ENCODE measurements around the gene MAPK8IP1.
"Not testable (repeated sequence)": the region's sequence is repeated elsewhere in the genome, so short reads cannot be mapped to it uniquely, and the experiment has no call there.

Gene MAPK8IP1

GRCh38 chr11:45900916-45901617 is 15.6 kb downstream of the MAPK8IP1 start:
- no peak for TF ChIP-seq CTCF (conservative IDR thresholded peaks at IDR 0.05)
- peak overlapping the region; percentile 77; the same call in 1 of the 2 replicates for H3K27ac ChIP-seq

GRCh38 chr11:45901626-45902025 is 16.2 kb downstream of the MAPK8IP1 start:
- H3K27ac ChIP-seq: no peak overlapping the region
- TF ChIP-seq CTCF (conservative IDR thresholded peaks at IDR 0.05): no peak

DNA sequence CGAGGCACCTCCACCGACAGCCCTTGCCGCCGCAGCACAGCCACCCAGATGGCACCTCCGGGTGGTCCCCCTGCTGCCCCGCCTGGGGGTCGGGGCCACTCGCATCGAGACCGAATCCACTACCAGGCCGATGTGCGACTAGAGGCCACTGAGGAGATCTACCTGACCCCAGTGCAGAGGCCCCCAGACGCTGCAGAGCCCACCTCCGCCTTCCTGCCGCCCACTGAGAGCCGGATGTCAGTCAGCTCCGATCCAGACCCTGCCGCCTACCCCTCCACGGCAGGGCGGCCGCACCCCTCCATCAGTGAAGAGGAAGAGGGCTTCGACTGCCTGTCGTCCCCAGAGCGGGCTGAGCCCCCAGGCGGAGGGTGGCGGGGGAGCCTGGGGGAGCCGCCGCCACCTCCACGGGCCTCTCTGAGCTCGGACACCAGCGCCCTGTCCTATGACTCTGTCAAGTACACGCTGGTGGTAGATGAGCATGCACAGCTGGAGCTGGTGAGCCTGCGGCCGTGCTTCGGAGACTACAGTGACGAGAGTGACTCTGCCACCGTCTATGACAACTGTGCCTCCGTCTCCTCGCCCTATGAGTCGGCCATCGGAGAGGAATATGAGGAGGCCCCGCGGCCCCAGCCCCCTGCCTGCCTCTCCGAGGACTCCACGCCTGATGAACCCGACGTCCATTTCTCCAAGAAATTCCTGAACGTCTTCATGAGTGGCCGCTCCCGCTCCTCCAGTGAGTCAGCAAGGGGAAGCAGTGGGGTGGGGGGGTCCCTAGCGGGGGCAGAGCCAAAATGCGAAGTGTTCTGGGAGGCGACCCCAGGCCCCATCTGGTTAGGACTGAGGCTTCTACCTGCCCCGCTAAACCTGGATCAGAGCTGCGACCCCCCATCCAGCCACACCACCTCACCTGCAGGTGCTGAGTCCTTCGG is 17.3 kb downstream of the MAPK8IP1 start:
- TF ChIP-seq CTCF (conservative IDR thresholded peaks at IDR 0.05): no peak
- H3K27ac ChIP-seq: no peak overlapping the region

GRCh38 chr11:45904309-45904915 is 19.0 kb downstream of the MAPK8IP1 start:
- H3K27ac ChIP-seq: no peak overlapping the region
- no peak for TF ChIP-seq CTCF (conservative IDR thresholded peaks at IDR 0.05)

DNA sequence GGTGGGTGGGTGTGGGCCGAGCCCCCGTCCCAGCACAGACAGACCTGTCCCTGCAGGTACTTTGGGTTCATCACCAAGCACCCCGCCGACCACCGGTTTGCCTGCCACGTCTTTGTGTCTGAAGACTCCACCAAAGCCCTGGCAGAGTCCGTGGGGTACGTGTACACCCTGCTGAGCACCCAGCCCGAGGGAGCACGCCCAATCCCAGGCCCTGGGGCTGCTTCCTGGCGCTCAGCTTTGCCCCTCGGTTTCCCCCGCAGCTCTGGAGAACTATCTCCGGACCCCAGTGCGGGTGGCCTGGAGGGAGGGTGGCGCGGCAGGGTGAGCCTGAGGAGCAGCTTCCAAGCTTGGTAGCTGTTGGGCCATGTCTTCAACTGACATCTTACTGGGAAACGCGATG is 19.6 kb downstream of the MAPK8IP1 start:
- H3K27ac ChIP-seq: no peak overlapping the region
- TF ChIP-seq CTCF (conservative IDR thresholded peaks at IDR 0.05): no peak

- not testable (repeated sequence) for H3K27ac ChIP-seq
Measured at GRCh38 chr11:45905576-45905975, 20.1 kb downstream of the MAPK8IP1 start.

DNA sequence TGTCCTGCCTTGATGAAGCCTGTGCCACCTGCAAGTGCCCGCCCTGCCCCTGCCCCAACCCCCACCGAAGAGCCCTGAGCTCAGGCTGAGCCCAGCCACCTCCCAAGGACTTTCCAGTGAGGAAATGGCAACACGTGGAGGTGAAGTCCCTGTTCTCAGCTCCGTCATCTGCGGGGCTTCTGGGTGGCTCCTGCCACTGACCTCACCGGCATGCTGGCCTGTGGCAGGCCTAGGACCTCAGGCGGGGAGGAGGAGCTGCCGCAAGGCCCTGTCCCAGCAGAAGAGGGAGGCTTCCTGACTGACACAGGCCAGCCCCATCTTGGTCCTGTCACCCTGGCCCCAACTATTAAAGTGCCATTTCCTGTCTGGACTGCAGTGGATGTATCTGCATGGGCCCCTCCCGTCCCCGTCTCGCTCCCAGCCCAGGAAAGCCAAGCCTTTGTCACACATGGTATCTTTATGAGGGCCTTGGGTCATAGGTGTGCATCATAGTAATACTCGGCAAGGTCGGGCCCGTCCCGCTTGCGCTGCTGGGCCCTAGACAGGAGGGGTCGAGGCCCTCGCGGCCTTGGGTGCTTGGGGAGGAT is 20.7 kb downstream of the MAPK8IP1 start:
- no peak overlapping the region for H3K27ac ChIP-seq
- TF ChIP-seq CTCF (conservative IDR thresholded peaks at IDR 0.05): no peak

All from VCaP (cell line).